Adrenal gland (tissue), 12 donors: ENCODE results near the gene CWC27. TPM values are rescaled to one million over a fixed set of nuclear protein-coding genes. Genes with fewer than 3 reads are reported as not detected.

Experiments used
- DNase-seq, 7 donors: peaks; one replicate each; pipeline ENCODE4 v3.0.0-alpha.2; 2019 to 2020
- H3K27ac ChIP-seq, 5 donors: fragments of 200-600 bp; sonication (generic) in 4 of 5; 1 replicate in 3 of 5; 2 replicates in 2 of 5; pipeline versions ENCODE4 v1.5.1 to v1.8.0; 2016 to 2020; ENCODE audit warnings: mild to moderate bottlenecking in 1 of 5
- H3K27me3 ChIP-seq: fragments of 200-600 bp; 2 replicates; pipeline ENCODE4 v1.8.0; 2021
- H3K36me3 ChIP-seq, 2 donors: fragments of 200-600 bp; replicated peaks in 1 of 2; 1 replicate in 1 of 2; 2 replicates in 1 of 2; pipeline versions ENCODE4 v1.5.1 to v1.8.0; 2018 to 2022
- H3K4me1 ChIP-seq, 2 donors: fragments of 200-600 bp; replicated peaks in 1 of 2; 1 replicate in 1 of 2; 2 replicates in 1 of 2; pipeline versions ENCODE4 v1.5.1 to v1.8.0; 2018 to 2021
- H3K4me3 ChIP-seq, 4 donors: fragments of 200-600 bp; sonication (generic) in 3 of 4; one replicate each; pipeline ENCODE4 v1.5.1; 2016 to 2018
- H3K9me3 ChIP-seq, 3 donors: fragments of 200-600 bp; sonication (generic) in 1 of 3; replicated peaks in 1 of 3; 1 replicate in 2 of 3; 2 replicates in 1 of 3; pipeline versions ENCODE4 v1.5.1 to v1.8.0; 2016 to 2021
- CTCF ChIP-seq, 6 experiments: fragments of 450-650 bp in 4 of 6; fragments of 200-600 bp in 2 of 6; sonication (generic) in 1 of 6; IDR thresholded peaks; 1 replicate in 5 of 6; 2 replicates in 1 of 6; pipeline versions ENCODE4 v1.5.1 to v1.8.0; 2016 to 2021; ENCODE audit warnings: antibody characterized with exemption in 6 of 6, mild to moderate bottlenecking in 2 of 6, moderate library complexity in 1 of 6
- POLR2A ChIP-seq, 2 donors: fragments of 450-650 bp; IDR thresholded peaks; one replicate each; pipeline ENCODE4 v1.6.1; 2017; ENCODE audit warnings: antibody characterized with exemption in 2 of 2, mild to moderate bottlenecking in 2 of 2, moderate library complexity in 1 of 2
- WGBS, 4 donors: extraction: QIAGEN DNeasy Blood & Tissue Kit in 2 of 4; methylation state at CpG; one replicate each; pipeline versions ENCODE4 v1.1.5 to v1.1.7; 2013 to 2017; 5-methylcytosine and 5-hydroxymethylcytosine counted together
- intact Hi-C, 2 donors: fragments of 100-400 bp; cut with DNase I; formaldehyde crosslinking; loops; one replicate each; pipeline versions ENCODE4 v1.14.1 to v1.15.0; 2022 to 2023
- polyA plus RNA-seq, 3 donors: library from polyadenylated mRNA; stranded (reverse); fragments of 200-250 nt in 2 of 3; fragments of 350-450 nt in 1 of 3; fragmentation: Illumina TruSeq in 1 of 3; extraction: RNeasy Lipid Tissue Mini Kit (QIAGEN cat#74804) in 1 of 3; gene quantifications; one replicate each; pipeline ENCODE4 v1.2.3, GENCODE V29; 2013 to 2014
- total RNA-seq, 9 donors: library from RNA; depleted of rRNA in 4 of 9; stranded (reverse); fragments of >200 nt in 4 of 9; fragments of 120-200 nt in 1 of 9; fragmentation: NEBNext Ultra II Directional in 1 of 9; extraction: Animal tissue kit (Norgen Biotek cat#: 25700) in 1 of 9; gene quantifications; one replicate each; pipeline versions ENCODE4 v1.1.0 to v1.2.4, GENCODE V29; 2013 to 2023
- donor health status: healthy with polysubstance abuse.
- donor health status: Bipolar disorder and iron deficiency.
- donor health status: DM: yes; HTN: yes; CAD: no.
- donor health status: DM: no; HTN: no; CAD: no.
- donor health status: DM: no; HTN: no; CAD: no.
- donor health status: DM: yes; HTN: yes; CAD: no.

CWC27 gene
- total and polyA plus RNA-seq, 12 donors: 7.3 to 31.0 (median 15.6) TPM

GRCh38 chr5:64790210-64790609 lies 21.5 kb downstream of the CWC27 start:
- Histone ChIP-seq H3K4me1 (peaks cover 3 to 4% of the 10 kb centered on the region in 2 donors), H3K4me3 (no peak overlapping the region), H3K27ac (no peak overlapping the region), H3K9me3 (no peaks in the 10 kb centered on the region), H3K36me3 (no peaks in the 10 kb centered on the region), H3K27me3 (no peaks in the 10 kb centered on the region)
- TF ChIP-seq POLR2A (IDR thresholded peaks at IDR 0.05) (no peak), CTCF (IDR thresholded peaks at IDR 0.05) (no peak)
- 84 to 93% (median 90%) methylated on average over 1 of the region's 1 CpG for WGBS, 4 donors
- intact Hi-C loops: no loop called here
- no peak for DNase-seq

GRCh38 chr5:64792469-64792868 lies 23.7 kb downstream of the CWC27 start:
- H3K4me1 ChIP-seq: peaks cover 3 to 4% of the 10 kb centered on the region in 2 donors
- no peak overlapping the region for H3K27ac ChIP-seq
- H3K4me3 ChIP-seq: no peak overlapping the region
- intact Hi-C loops: no loop called here
- no peaks in the 10 kb centered on the region for H3K27me3 ChIP-seq
- H3K9me3 ChIP-seq: no peaks in the 10 kb centered on the region
- DNase-seq: no peak
- H3K36me3 ChIP-seq: no peaks in the 10 kb centered on the region
- TF ChIP-seq POLR2A (IDR thresholded peaks at IDR 0.05): no peak
- TF ChIP-seq CTCF (IDR thresholded peaks at IDR 0.05): no peak

- 81 to 87% (median 84%) methylated on average over 3 of the region's 3 CpGs for WGBS, 4 donors
- Histone ChIP-seq H3K27me3 (no peaks in the 10 kb centered on the region), H3K4me1 (no peaks in the 10 kb centered on the region), H3K9me3 (no peaks in the 10 kb centered on the region), H3K4me3 (no peak overlapping the region), H3K36me3 (no peaks in the 10 kb centered on the region), H3K27ac (no peak overlapping the region)
- TF ChIP-seq CTCF (IDR thresholded peaks at IDR 0.05): no peak
- TF ChIP-seq POLR2A (IDR thresholded peaks at IDR 0.05): no peak
- no peak for DNase-seq
- intact Hi-C loops: no loop called here
Observed at GRCh38 chr5:64794053-64794770, 25.5 kb downstream of the CWC27 start.

GRCh38 chr5:64796301-64796700 lies 27.6 kb downstream of the CWC27 start:
- H3K9me3 ChIP-seq: no peaks in the 10 kb centered on the region
- DNase-seq: no peak
- no peak for TF ChIP-seq POLR2A (IDR thresholded peaks at IDR 0.05)
- no peak for TF ChIP-seq CTCF (IDR thresholded peaks at IDR 0.05)
- no peaks in the 10 kb centered on the region for H3K36me3 ChIP-seq
- intact Hi-C loops: no loop called here
- H3K4me1 ChIP-seq: no peaks in the 10 kb centered on the region
- H3K27ac ChIP-seq: no peak overlapping the region
- H3K27me3 ChIP-seq: no peaks in the 10 kb centered on the region
- no peak overlapping the region for H3K4me3 ChIP-seq
